Upper lobe of left lung (tissue), 6 donors: ENCODE measurements around the gene GBE1. TPM values are rescaled to one million over a fixed set of nuclear protein-coding genes. Genes with fewer than 3 reads are reported as not detected.

Experiments used
- ATAC-seq, 2 donors: fragments of 200-7000 bp; cut with Tn5 transposase; one replicate each; pipeline ENCODE4 v1.9.1; 2022; ENCODE audit warnings: mild to moderate bottlenecking in 2 of 2, moderate library complexity in 2 of 2; ENCODE audit not compliant: low FRiP score in 2 of 2
- DNase-seq, 2 donors: peaks; one replicate each; pipeline ENCODE4 v3.0.0-alpha.2; 2019 to 2020
- H3K27ac ChIP-seq, 4 donors: fragments of 200-600 bp; sonication (generic); one replicate each; pipeline ENCODE4 v1.5.1; 2016 to 2019
- H3K27me3 ChIP-seq, 4 donors: fragments of 200-600 bp; sonication (generic); one replicate each; pipeline ENCODE4 v1.5.1; 2017 to 2019
- H3K36me3 ChIP-seq, 4 donors: fragments of 200-600 bp; sonication (generic); one replicate each; pipeline ENCODE4 v1.5.1; 2016 to 2019
- H3K4me1 ChIP-seq, 4 donors: fragments of 200-600 bp; sonication (generic); one replicate each; pipeline ENCODE4 v1.5.1; 2018 to 2019
- H3K4me3 ChIP-seq, 4 donors: fragments of 200-600 bp; sonication (generic); one replicate each; pipeline ENCODE4 v1.5.1; 2017 to 2019; ENCODE audit warnings: mild to moderate bottlenecking in 2 of 4, moderate library complexity in 1 of 4
- H3K9me3 ChIP-seq, 4 donors: fragments of 200-600 bp; sonication (generic); one replicate each; pipeline ENCODE4 v1.5.1; 2018 to 2019
- EP300 ChIP-seq, 4 donors: sonication (generic); formaldehyde crosslinking; IDR thresholded peaks; one replicate each; pipeline ENCODE4 v1.5.1; 2017; ENCODE audit warnings: antibody characterized with exemption in 4 of 4, control low read depth in 2 of 4
- POLR2A ChIP-seq, 4 donors: fragments of 450-650 bp; IDR thresholded peaks; one replicate each; pipeline ENCODE4 v1.5.1; 2016 to 2017; ENCODE audit warnings: antibody characterized with exemption in 4 of 4, mild to moderate bottlenecking in 2 of 4
- POLR2AphosphoS5 ChIP-seq, 2 donors: sonication (generic); formaldehyde crosslinking; IDR thresholded peaks; one replicate each; pipeline ENCODE4 v1.5.1; 2017; ENCODE audit warnings: antibody characterized with exemption in 2 of 2
- WGBS, 2 donors: methylation state at CpG; one replicate each; pipeline ENCODE4 v1.1.5; 2017 to 2018; 5-methylcytosine and 5-hydroxymethylcytosine counted together
- total RNA-seq, 6 donors: library from RNA; depleted of rRNA in 4 of 6; stranded (reverse); fragments of >200 nt in 4 of 6; gene quantifications; one replicate each; pipeline versions ENCODE4 v1.1.0 to v1.2.1, GENCODE V29; 2016 to 2021
- TF ChIP-seq, protein P1 (sequence below), 6 experiments: fragments of 450-650 bp in 4 of 6; fragments of 200-600 bp in 2 of 6; sonication (generic) in 2 of 6; IDR thresholded peaks; one replicate each; pipeline ENCODE4 v1.5.1; 2016 to 2019; ENCODE audit warnings: antibody characterized with exemption in 6 of 6
- donor health status: DM: no; HTN: no; CAD: no; lungs with moderate emphysema.
- donor health status: DM: no; HTN: yes; CAD: no; lungs with severe emphysema.

The GBE1 gene
- total RNA-seq, 6 donors from 2014 or later: 19.9 to 40.9 (median 27.5) TPM

DNA sequence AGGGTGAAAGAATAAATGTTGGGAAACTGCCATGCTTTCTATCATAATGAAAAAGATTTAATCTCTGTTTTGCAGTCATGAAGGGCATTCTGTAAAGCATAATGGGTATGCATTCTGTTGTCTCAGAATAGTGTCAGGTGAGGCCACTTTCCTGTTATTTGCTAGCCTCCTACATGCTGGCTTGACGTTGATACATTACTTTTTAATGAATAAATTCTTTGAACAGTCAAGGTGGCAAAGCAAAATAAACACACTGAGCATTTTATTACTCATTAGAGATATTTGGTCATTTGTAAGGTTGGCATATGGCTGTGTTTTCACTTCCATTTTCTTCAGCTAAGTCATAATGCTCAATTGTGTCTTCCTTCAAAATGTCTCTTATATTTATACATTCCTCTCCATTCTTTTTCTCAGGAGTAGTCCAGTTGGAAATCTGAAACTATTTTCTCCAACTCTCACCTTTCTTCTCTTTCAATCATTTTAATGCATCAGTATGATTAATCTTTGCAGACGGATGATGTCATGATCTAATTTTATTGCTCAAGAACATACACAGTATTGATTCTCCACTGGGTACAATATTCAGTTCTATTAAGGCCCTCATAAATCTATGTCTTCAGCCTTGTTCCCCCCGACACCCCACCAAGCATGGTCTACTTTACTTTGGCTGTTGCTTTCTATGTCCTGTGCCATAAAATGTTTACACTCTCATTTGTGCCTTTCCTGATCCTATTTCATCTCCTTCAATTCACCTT is 290.7 kb downstream of the GBE1 start:
- ATAC-seq: no peak
- Histone ChIP-seq H3K9me3 (no peaks in the 10 kb centered on the region), H3K27ac (no peak overlapping the region), H3K27me3 (no peaks in the 10 kb centered on the region), H3K4me3 (no peak overlapping the region), H3K36me3 (no peaks in the 10 kb centered on the region), H3K4me1 (peaks cover 0 to 6% (median 3%) of the 10 kb centered on the region in 4 donors)
- DNase-seq: no peak
- TF ChIP-seq EP300 (IDR thresholded peaks at IDR 0.05) (no peak), POLR2A (IDR thresholded peaks at IDR 0.05) (no peak), POLR2AphosphoS5 (IDR thresholded peaks at IDR 0.05) (no peak)
- TF ChIP-seq, protein P1, sequence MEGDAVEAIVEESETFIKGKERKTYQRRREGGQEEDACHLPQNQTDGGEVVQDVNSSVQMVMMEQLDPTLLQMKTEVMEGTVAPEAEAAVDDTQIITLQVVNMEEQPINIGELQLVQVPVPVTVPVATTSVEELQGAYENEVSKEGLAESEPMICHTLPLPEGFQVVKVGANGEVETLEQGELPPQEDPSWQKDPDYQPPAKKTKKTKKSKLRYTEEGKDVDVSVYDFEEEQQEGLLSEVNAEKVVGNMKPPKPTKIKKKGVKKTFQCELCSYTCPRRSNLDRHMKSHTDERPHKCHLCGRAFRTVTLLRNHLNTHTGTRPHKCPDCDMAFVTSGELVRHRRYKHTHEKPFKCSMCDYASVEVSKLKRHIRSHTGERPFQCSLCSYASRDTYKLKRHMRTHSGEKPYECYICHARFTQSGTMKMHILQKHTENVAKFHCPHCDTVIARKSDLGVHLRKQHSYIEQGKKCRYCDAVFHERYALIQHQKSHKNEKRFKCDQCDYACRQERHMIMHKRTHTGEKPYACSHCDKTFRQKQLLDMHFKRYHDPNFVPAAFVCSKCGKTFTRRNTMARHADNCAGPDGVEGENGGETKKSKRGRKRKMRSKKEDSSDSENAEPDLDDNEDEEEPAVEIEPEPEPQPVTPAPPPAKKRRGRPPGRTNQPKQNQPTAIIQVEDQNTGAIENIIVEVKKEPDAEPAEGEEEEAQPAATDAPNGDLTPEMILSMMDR (IDR thresholded peaks at IDR 0.05): no peak
- WGBS, 2 donors: 77 to 88% methylated on average over 3 of the region's 3 CpGs

DNA sequence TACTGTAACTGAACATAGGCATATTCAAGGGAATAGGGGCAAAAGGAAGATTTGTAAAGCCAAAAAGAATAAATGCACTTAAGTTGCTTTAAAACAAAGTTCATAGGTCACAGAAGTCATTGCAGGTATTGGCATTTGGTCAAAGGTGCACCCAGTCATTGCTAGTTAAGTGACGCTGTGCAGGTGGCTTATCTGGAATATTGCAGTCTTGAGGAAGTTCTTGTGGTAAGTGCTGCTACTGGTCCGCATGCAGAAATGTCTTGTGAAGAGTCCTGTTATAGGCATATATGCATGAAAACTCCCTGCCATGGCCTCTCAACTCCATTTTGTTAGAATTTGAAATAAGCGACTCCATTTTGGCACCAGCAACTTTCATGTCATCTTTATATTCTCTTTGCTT is 293.1 kb downstream of the GBE1 start:
- H3K4me1 ChIP-seq: peaks cover 0 to 14% (median 3%) of the 10 kb centered on the region in 4 donors
- H3K27ac ChIP-seq: no peak overlapping the region
- H3K36me3 ChIP-seq: no peaks in the 10 kb centered on the region
- H3K4me3 ChIP-seq: no peak overlapping the region
- no peaks in the 10 kb centered on the region for H3K27me3 ChIP-seq
- H3K9me3 ChIP-seq: no peaks in the 10 kb centered on the region
- no peak for TF ChIP-seq POLR2AphosphoS5 (IDR thresholded peaks at IDR 0.05)
- TF ChIP-seq, protein P1 (IDR thresholded peaks at IDR 0.05): no peak
- no peak for TF ChIP-seq POLR2A (IDR thresholded peaks at IDR 0.05)
- TF ChIP-seq EP300 (IDR thresholded peaks at IDR 0.05): no peak
- 52 to 72% methylated on average over 3 of the region's 3 CpGs for WGBS, 2 donors
- peak in 1 of 2 donors; percentile 22 for DNase-seq
- no peak for ATAC-seq

DNA sequence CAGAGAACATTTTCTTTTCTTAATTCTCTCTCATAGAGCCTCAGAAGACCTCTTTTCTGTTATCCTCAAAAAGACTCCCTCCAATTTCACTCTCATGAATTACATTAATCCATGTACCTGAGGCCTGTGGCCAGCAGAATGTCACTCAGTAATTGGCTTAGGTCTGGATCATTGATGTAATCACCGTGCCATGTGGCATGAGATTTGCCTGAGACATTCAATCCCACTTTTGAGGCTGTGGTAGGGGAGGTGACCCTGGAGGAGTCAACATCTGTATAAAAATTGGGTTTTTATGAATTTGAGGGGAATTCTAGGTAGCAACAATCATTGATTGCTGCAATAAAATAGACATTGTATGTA is 295.3 kb downstream of the GBE1 start:
- Histone ChIP-seq H3K9me3 (no peaks in the 10 kb centered on the region), H3K27me3 (no peaks in the 10 kb centered on the region), H3K4me1 (peaks cover 0 to 14% (median 3%) of the 10 kb centered on the region in 4 donors), H3K4me3 (no peak overlapping the region), H3K36me3 (no peaks in the 10 kb centered on the region), H3K27ac (peak overlapping the region in 1 of 4 donors; percentile 2)
- ATAC-seq (no peak), DNase-seq (no peak)
- TF ChIP-seq, protein P1 (IDR thresholded peaks at IDR 0.05): no peak
- TF ChIP-seq POLR2AphosphoS5 (IDR thresholded peaks at IDR 0.05) (no peak), POLR2A (IDR thresholded peaks at IDR 0.05) (no peak), EP300 (IDR thresholded peaks at IDR 0.05) (no peak)
- 76 to 94% methylated on average over 1 of the region's 1 CpG for WGBS, 2 donors

DNA sequence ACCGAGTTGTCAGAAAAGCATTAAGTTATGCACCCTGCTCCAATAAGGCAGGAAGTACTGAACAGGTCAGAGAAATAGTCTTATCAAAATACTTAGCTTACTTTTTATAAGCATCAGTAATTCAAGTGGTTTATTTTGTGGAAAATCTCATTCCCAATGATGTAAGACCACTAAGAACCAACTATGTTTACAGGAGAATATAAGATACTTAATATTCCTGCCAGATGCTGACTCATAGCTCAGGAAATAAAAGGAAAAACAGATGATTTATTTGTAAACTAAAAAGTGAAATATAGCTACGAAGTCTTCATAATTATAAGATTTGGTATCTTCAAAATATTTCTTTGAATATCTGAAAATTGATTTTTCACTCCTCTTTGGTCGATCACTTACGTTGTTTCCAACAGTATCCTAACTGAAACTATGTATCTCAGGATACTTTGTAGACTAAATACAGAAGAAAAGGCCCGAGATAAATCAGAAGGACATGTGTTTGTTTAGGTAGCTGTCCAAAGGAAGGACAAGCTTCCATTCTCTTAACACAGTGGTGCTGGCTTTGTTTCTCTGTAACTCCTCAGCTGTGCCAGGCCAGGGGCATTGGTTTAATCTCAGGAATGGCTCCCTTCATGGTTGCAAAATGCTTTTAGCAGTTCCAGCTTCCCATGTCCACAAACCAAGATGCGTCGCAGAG is 295.8 kb downstream of the GBE1 start:
- 57 to 78% methylated on average over 7 of the region's 7 CpGs for WGBS, 2 donors
- Histone ChIP-seq H3K27me3 (no peaks in the 10 kb centered on the region), H3K4me1 (peaks cover 0 to 14% (median 3%) of the 10 kb centered on the region in 4 donors), H3K9me3 (no peaks in the 10 kb centered on the region), H3K27ac (peak overlapping the region in 1 of 4 donors; percentile 2), H3K4me3 (no peak overlapping the region), H3K36me3 (no peaks in the 10 kb centered on the region)
- TF ChIP-seq POLR2A (IDR thresholded peaks at IDR 0.05) (no peak), EP300 (IDR thresholded peaks at IDR 0.05) (no peak), POLR2AphosphoS5 (IDR thresholded peaks at IDR 0.05) (no peak)
- TF ChIP-seq, protein P1 (IDR thresholded peaks at IDR 0.05): no peak
- ATAC-seq (no peak), DNase-seq (no peak)
